GOT3 (cell line): ENCODE measurements around the gene DGCR2.
"Not testable (repeated sequence)": the region's sequence is repeated elsewhere in the genome, so short reads cannot be mapped to it uniquely, and the experiment has no call there.

ENCODE experiments used
- DNase-seq: peaks from one replicate; lab custom pipeline; 2025; ENCODE audit warnings: mixed read lengths; lab: John Stamatoyannopoulos, UW

The DGCR2 gene

GRCh38 chr22:19082793-19083192 is 39.4 kb downstream of the DGCR2 start:
- no peak for DNase-seq

- DNase-seq = no peak
These were observed 40.1 kb downstream of the DGCR2 start for GRCh38 chr22:19082101-19082500.

GRCh38 chr22:19081351-19081750 is 40.9 kb downstream of the DGCR2 start:
- DNase-seq = no peak

GRCh38 chr22:19080853-19081252 is 41.4 kb downstream of the DGCR2 start:
- no peak for DNase-seq

- DNase-seq = no peak
These were observed 42.5 kb downstream of the DGCR2 start for GRCh38 chr22:19079691-19080090.

GRCh38 chr22:19075404-19075803 is 46.8 kb downstream of the DGCR2 start:
- DNase-seq = no peak

- DNase-seq = not testable (repeated sequence)
These were observed 49.4 kb downstream of the DGCR2 start for GRCh38 chr22:19072853-19073252.

- DNase-seq = no peak
These were observed 51.6 kb downstream of the DGCR2 start for GRCh38 chr22:19070397-19071169.

- no peak for DNase-seq
These were observed 52.8 kb downstream of the DGCR2 start for GRCh38 chr22:19069451-19069850.

- no peak for DNase-seq
These were observed 53.4 kb downstream of the DGCR2 start for GRCh38 chr22:19068784-19069271.

- no peak for DNase-seq
These were observed 54.4 kb downstream of the DGCR2 start for GRCh38 chr22:19067696-19068348.

- DNase-seq = no peak
These were observed 55.5 kb downstream of the DGCR2 start for GRCh38 chr22:19066531-19067271.

GRCh38 chr22:19065929-19066328 is 56.3 kb downstream of the DGCR2 start:
- DNase-seq = no peak

- no peak for DNase-seq
These were observed 56.8 kb downstream of the DGCR2 start for GRCh38 chr22:19065298-19065859.

GRCh38 chr22:19064354-19065054 is 57.7 kb downstream of the DGCR2 start:
- DNase-seq = no peak

GRCh38 chr22:19063581-19064353 is 58.4 kb downstream of the DGCR2 start:
- no peak for DNase-seq

- no peak for DNase-seq
These were observed 59.3 kb downstream of the DGCR2 start for GRCh38 chr22:19062943-19063308.

- no peak for DNase-seq
These were observed 59.9 kb downstream of the DGCR2 start for GRCh38 chr22:19062139-19062942.

- DNase-seq = no peak
These were observed 60.6 kb downstream of the DGCR2 start for GRCh38 chr22:19061471-19062138.
